ENCODE data around the gene AKR1E2.

- no peak for TF ChIP-seq POLR2A (IDR thresholded peaks at IDR 0.05)
- no peak for TF ChIP-seq CTCF (IDR thresholded peaks at IDR 0.05)
- no peak for TF ChIP-seq POLR2AphosphoS5 (IDR thresholded peaks at IDR 0.05)
- TF ChIP-seq EP300 (IDR thresholded peaks at IDR 0.05) = no peak
These were observed 13.3 kb downstream of the AKR1E2 start for GRCh38 chr10:4839353-4839752.

Measured in stomach (tissue), 4 donors.